Spleen (tissue), 11 donors: ENCODE results near the gene LGALS16. TPM values are rescaled to one million over a fixed set of nuclear protein-coding genes. Genes with fewer than 3 reads are reported as not detected.
"Not testable (repeated sequence)": the region's sequence is repeated elsewhere in the genome, so short reads cannot be mapped to it uniquely, and the experiment has no call there.

ENCODE experiments used
- DNase-seq: peaks from one replicate; pipeline ENCODE4 v3.0.0-alpha.2; 2020
- H3K27ac ChIP-seq, 8 donors: fragments of 200-600 bp; sonication (generic) in 7 of 8; 1 replicate in 4 of 8; 2 replicates in 4 of 8; pipeline versions ENCODE4 v1.5.0 to v1.8.0; 2016 to 2021; ENCODE audit warnings: inconsistent platforms in 4 of 8, mild to moderate bottlenecking in 4 of 8, moderate library complexity in 1 of 8
- H3K27me3 ChIP-seq, 7 donors: fragments of 200-600 bp; sonication (generic) in 6 of 7; replicated peaks in 1 of 7; 1 replicate in 4 of 7; 2 replicates in 3 of 7; pipeline versions ENCODE4 v1.5.0 to v1.8.0; 2016 to 2021; ENCODE audit warnings: inconsistent platforms in 3 of 7, mild to moderate bottlenecking in 1 of 7
- H3K36me3 ChIP-seq, 6 donors: fragments of 200-600 bp; sonication (generic) in 5 of 6; 1 replicate in 4 of 6; 2 replicates in 2 of 6; pipeline versions ENCODE4 v1.5.0 to v1.8.0; 2016 to 2021; ENCODE audit warnings: inconsistent platforms in 2 of 6
- H3K4me1 ChIP-seq, 6 donors: fragments of 200-600 bp; sonication (generic) in 5 of 6; 1 replicate in 3 of 6; 2 replicates in 3 of 6; pipeline versions ENCODE4 v1.5.0 to v1.8.0; 2016 to 2021; ENCODE audit warnings: inconsistent platforms in 3 of 6
- H3K4me3 ChIP-seq, 8 donors: fragments of 200-600 bp; sonication (generic) in 7 of 8; 1 replicate in 4 of 8; 2 replicates in 4 of 8; pipeline versions ENCODE4 v1.5.0 to v1.8.0; 2016 to 2021; ENCODE audit warnings: inconsistent platforms in 4 of 8, mild to moderate bottlenecking in 4 of 8, moderate library complexity in 2 of 8
- H3K9me3 ChIP-seq, 8 donors: fragments of 200-600 bp; sonication (generic) in 7 of 8; 1 replicate in 4 of 8; 2 replicates in 4 of 8; pipeline versions ENCODE4 v1.5.0 to v1.8.0; 2016 to 2021; ENCODE audit warnings: inconsistent platforms in 4 of 8
- POLR2A ChIP-seq, 3 donors: fragments of 450-650 bp; IDR thresholded peaks; one replicate each; pipeline ENCODE4 v1.5.1; 2017; ENCODE audit warnings: antibody characterized with exemption in 3 of 3, mild to moderate bottlenecking in 1 of 3
- POLR2AphosphoS5 ChIP-seq, 3 donors: sonication (generic); formaldehyde crosslinking; IDR thresholded peaks; one replicate each; pipeline ENCODE4 v1.5.1; 2017; ENCODE audit warnings: antibody characterized with exemption in 3 of 3
- WGBS, 5 donors: extraction: QIAGEN DNeasy Blood & Tissue Kit in 3 of 5; methylation state at CpG; one replicate each; pipeline versions ENCODE4 v1.1.5 to v1.1.7; 2013 to 2018; 5-methylcytosine and 5-hydroxymethylcytosine counted together
- intact Hi-C: fragments of 100-400 bp; cut with DNase I; formaldehyde crosslinking; loops from one replicate; pipeline ENCODE4 v1.15.0; 2023; ENCODE audit warnings: low total_unique reads
- polyA plus RNA-seq, 3 donors: library from polyadenylated mRNA; stranded (reverse); fragments of 200-250 nt; gene quantifications; one replicate each; pipeline ENCODE4 v1.2.1, GENCODE V29; 2013
- total RNA-seq, 7 donors: library from RNA; depleted of rRNA in 3 of 7; stranded (reverse); fragments of >200 nt in 3 of 7; fragmentation: NEBNext Ultra II Directional in 4 of 7; extraction: Animal tissue kit (Norgen Biotek cat#: 25700) in 4 of 7; gene quantifications; one replicate each; pipeline versions ENCODE4 v1.1.0 to v1.2.1, GENCODE V29; 2016 to 2021
- TF ChIP-seq, protein P1 (sequence below), 11 experiments: fragments of 200-600 bp in 7 of 11; fragments of 450-650 bp in 4 of 11; sonication (generic) in 4 of 11; IDR thresholded peaks in 8 of 11; conservative IDR thresholded peaks in 3 of 11; 1 replicate in 7 of 11; 2 replicates in 4 of 11; pipeline versions ENCODE4 v1.4.0 to v1.8.0; 2016 to 2021; ENCODE audit warnings: antibody characterized with exemption in 11 of 11, inconsistent platforms in 4 of 11, mild to moderate bottlenecking in 1 of 11
- donor health status: healthy with polysubstance abuse.
- donor health status: DM: no; HTN: no; CAD: no; lungs with moderate emphysema.
- donor health status: DM: no; HTN: no; CAD: no.
- donor health status: Bipolar disorder and iron deficiency.
- donor health status: healthy.
- donor health status: DM: no; HTN: no; CAD: no.
- donor health status: DM: yes; HTN: yes; CAD: no.

The LGALS16 gene
- total and polyA plus RNA-seq, 10 donors = not detected

DNA sequence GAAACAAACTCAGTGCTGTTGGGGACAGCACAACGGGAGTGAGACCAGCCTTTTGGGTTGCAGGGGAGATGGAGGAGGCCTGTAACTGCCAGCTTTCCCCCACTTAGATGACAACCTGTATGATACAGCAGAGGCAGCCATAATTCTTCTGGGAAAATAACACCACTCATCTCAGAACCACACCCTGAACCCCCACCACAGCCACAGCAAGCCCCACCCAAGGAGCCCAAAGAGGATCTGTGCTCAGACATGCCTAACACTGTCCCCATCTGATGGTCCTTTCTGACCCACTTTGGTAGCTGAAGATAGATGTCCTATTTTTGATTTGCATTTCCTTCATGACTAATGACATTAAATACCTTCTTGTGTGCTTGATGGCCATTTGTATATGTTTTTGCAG lies 38.0 kb upstream of the LGALS16 start:
- Histone ChIP-seq H3K4me1 (no peaks in the 10 kb centered on the region), H3K9me3 (peaks cover 0 to 16% (median 10%) of the 10 kb centered on the region in 8 donors), H3K27ac (no peak overlapping the region), H3K36me3 (no peaks in the 10 kb centered on the region), H3K4me3 (no peak overlapping the region), H3K27me3 (peaks cover 0 to 26% (median 0%) of the 10 kb centered on the region in 7 donors)
- intact Hi-C loops = no loop called here
- WGBS, 5 donors = 0 to 63% (median 55%) methylated on average over 1 of the region's 1 CpG
- no peak for DNase-seq
- no peak for TF ChIP-seq POLR2A (IDR thresholded peaks at IDR 0.05)
- no peak for TF ChIP-seq POLR2AphosphoS5 (IDR thresholded peaks at IDR 0.05)

DNA sequence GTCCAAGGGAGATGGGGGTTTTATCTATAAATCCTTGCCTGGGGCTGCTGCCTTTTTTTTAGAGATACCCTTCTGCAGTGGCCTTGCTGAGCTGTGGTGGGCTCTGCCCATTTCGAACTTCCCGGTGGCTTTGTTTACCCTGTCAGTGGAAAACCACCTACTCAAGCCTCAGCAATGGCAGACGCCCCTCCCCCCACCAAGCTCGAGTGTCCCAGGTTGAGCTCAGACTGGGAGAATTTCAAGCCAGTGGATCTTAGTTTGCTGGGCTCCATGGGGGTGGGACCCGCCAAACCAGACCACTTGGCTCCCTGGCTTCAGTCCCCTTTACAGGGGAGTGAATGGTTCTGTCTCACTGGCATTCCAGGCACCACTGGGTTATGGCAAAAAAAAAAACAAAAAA lies 31.8 kb upstream of the LGALS16 start:
- Histone ChIP-seq H3K27ac (no peak overlapping the region), H3K36me3 (no peaks in the 10 kb centered on the region), H3K4me3 (no peak overlapping the region), H3K9me3 (no peaks in the 10 kb centered on the region), H3K27me3 (peaks cover 0 to 50% (median 10%) of the 10 kb centered on the region in 7 donors), H3K4me1 (no peaks in the 10 kb centered on the region)
- TF ChIP-seq, protein P1, sequence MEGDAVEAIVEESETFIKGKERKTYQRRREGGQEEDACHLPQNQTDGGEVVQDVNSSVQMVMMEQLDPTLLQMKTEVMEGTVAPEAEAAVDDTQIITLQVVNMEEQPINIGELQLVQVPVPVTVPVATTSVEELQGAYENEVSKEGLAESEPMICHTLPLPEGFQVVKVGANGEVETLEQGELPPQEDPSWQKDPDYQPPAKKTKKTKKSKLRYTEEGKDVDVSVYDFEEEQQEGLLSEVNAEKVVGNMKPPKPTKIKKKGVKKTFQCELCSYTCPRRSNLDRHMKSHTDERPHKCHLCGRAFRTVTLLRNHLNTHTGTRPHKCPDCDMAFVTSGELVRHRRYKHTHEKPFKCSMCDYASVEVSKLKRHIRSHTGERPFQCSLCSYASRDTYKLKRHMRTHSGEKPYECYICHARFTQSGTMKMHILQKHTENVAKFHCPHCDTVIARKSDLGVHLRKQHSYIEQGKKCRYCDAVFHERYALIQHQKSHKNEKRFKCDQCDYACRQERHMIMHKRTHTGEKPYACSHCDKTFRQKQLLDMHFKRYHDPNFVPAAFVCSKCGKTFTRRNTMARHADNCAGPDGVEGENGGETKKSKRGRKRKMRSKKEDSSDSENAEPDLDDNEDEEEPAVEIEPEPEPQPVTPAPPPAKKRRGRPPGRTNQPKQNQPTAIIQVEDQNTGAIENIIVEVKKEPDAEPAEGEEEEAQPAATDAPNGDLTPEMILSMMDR (IDR thresholded peaks at IDR 0.05 in 8 of 11, conservative IDR thresholded peaks at IDR 0.05 in 3 of 11) = no peak
- TF ChIP-seq POLR2A (IDR thresholded peaks at IDR 0.05) (no peak), POLR2AphosphoS5 (IDR thresholded peaks at IDR 0.05) (no peak)
- WGBS, 5 donors = 21 to 46% (median 32%) methylated on average over 5 of the region's 5 CpGs
- intact Hi-C loops = no loop called here
- no peak for DNase-seq

DNA sequence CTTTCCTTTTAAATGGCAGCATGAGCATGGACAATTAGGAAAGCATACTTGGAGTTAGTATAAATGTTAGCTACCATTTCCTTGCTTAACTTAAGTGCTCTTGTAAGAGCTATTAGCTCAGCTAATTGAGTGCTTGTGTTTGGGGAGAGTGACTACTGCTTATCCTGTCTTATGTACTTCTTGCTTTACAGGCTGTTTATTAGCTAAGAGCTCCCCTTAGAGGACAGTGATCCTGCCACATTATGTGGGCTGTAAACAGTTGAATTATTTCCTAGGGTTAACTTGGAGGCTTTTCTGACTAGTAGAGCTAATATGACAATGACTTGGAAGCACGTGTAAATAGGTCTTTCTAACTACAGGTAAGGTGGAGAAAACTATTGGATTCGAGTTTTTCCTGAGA lies 28.1 kb upstream of the LGALS16 start:
- H3K9me3 ChIP-seq, intact Hi-C loops, H3K4me3 ChIP-seq, DNase-seq, H3K27ac ChIP-seq, H3K4me1 ChIP-seq, H3K36me3 ChIP-seq: not testable (repeated sequence)
- WGBS, 5 donors = 45 to 66% (median 51%) methylated on average over 2 of the region's 2 CpGs
- H3K27me3 ChIP-seq = peaks cover 0 to 30% (median 10%) of the 10 kb centered on the region in 7 donors

DNA sequence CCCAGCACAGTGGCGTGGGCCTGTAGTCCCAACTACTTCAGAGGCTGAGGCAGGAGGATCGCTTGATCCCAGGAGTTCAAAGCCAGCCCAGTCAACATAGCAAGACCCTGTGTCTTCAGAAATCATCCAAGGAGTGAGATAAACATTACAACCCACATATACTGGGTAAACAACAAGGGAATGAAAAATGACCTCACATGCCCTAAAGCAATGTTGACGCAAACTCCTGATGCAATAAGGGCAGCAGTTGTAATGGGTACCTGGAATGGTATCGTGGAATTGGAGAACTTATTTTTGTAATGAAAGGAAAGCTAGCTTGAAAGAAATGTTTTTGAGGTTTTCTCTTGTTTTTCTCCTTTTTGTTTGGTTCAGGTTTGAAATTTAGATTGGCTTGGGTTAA lies 24.5 kb upstream of the LGALS16 start:
- no peak for DNase-seq
- Histone ChIP-seq H3K27me3 (peaks cover 0 to 9% (median 0%) of the 10 kb centered on the region in 7 donors), H3K4me3 (no peak overlapping the region), H3K27ac (no peak overlapping the region), H3K4me1 (no peaks in the 10 kb centered on the region), H3K36me3 (no peaks in the 10 kb centered on the region), H3K9me3 (no peaks in the 10 kb centered on the region)
- TF ChIP-seq, protein P1 (IDR thresholded peaks at IDR 0.05 in 8 of 11, conservative IDR thresholded peaks at IDR 0.05 in 3 of 11) = no peak
- TF ChIP-seq POLR2A (IDR thresholded peaks at IDR 0.05) (no peak), POLR2AphosphoS5 (IDR thresholded peaks at IDR 0.05) (no peak)
- 78 to 89% (median 82%) methylated on average over 4 of the region's 4 CpGs for WGBS, 5 donors
- intact Hi-C loops = no loop called here

DNA sequence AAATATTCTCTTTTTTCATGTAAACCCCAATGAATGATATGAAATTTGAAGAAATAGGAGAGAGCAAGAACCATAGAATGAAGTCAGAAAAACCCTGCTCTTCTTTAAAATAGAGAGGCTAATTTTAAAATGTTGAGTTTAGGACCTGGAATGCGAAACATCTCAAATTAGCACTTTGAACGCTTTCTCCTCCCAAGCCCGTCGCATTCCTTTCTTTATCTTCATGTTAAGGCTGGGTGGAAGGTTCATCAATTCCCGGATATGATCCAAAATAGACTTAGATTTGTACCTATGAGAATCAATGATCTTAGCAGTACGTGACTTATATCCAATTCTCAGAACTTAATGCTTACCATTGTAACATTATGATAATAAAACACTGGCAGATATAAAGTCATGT lies 24.1 kb upstream of the LGALS16 start:
- 64 to 71% (median 67%) methylated on average over 6 of the region's 6 CpGs for WGBS, 5 donors

More for the DNA sequence above, 24.1 kb upstream of the LGALS16 start:
- H3K4me3 ChIP-seq = no peak overlapping the region
- TF ChIP-seq, protein P1 (IDR thresholded peaks at IDR 0.05 in 8 of 11, conservative IDR thresholded peaks at IDR 0.05 in 3 of 11) = no peak
- TF ChIP-seq POLR2A (IDR thresholded peaks at IDR 0.05) (no peak), POLR2AphosphoS5 (IDR thresholded peaks at IDR 0.05) (no peak)
- peaks cover 0 to 13% (median 0%) of the 10 kb centered on the region in 7 donors for H3K27me3 ChIP-seq
- H3K36me3 ChIP-seq = no peaks in the 10 kb centered on the region
- intact Hi-C loops = no loop called here
- DNase-seq = no peak
- H3K9me3 ChIP-seq = no peaks in the 10 kb centered on the region
- no peaks in the 10 kb centered on the region for H3K4me1 ChIP-seq
- no peak overlapping the region for H3K27ac ChIP-seq
